22Rv1 (cell line): ENCODE measurements around the gene RNF213.

ENCODE experiments used
- H3K27ac ChIP-seq: fragments of 450-650 bp; 2 replicates; pipeline ENCODE4 v1.5.1; 2017
- ZFX ChIP-seq: fragments of 450-650 bp; IDR thresholded peaks from 2 replicates; pipeline ENCODE4 v1.6.1; 2017; ENCODE audit warnings: antibody characterized with exemption, borderline replicate concordance
- TF ChIP-seq, protein P1 (sequence below): fragments of 450-650 bp; IDR thresholded peaks from 2 replicates; pipeline ENCODE4 v1.5.1; 2017; ENCODE audit warnings: mild to moderate bottlenecking

Gene RNF213

DNA sequence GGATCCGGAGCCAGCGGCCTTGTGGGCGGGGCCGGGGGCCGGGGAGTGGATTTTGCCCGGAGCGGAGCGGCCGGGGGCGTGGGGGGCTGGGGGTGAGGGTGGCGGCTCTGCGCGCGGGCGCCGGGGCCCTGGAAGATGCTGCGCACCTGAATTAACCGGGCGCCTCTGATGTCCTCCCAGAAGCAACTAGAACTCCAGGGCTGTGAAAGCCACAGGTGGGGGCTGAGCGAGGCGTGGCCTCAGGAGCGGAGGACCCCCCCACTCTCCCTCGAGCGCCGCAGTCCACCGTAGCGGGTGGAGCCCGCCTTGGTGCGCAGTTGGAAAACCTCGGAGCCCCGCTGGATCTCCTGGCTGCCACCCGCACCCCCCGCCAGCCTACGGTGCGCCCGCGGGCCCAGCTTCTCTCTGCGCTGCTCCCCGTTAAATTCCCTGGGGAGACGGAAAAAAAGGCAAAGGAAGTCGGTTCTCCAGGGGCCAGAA, 39.9 kb upstream of the RNF213 start:
- TF ChIP-seq, protein P1, sequence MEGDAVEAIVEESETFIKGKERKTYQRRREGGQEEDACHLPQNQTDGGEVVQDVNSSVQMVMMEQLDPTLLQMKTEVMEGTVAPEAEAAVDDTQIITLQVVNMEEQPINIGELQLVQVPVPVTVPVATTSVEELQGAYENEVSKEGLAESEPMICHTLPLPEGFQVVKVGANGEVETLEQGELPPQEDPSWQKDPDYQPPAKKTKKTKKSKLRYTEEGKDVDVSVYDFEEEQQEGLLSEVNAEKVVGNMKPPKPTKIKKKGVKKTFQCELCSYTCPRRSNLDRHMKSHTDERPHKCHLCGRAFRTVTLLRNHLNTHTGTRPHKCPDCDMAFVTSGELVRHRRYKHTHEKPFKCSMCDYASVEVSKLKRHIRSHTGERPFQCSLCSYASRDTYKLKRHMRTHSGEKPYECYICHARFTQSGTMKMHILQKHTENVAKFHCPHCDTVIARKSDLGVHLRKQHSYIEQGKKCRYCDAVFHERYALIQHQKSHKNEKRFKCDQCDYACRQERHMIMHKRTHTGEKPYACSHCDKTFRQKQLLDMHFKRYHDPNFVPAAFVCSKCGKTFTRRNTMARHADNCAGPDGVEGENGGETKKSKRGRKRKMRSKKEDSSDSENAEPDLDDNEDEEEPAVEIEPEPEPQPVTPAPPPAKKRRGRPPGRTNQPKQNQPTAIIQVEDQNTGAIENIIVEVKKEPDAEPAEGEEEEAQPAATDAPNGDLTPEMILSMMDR, result no peak
- peak overlapping the region; percentile 84 for H3K27ac ChIP-seq

DNA sequence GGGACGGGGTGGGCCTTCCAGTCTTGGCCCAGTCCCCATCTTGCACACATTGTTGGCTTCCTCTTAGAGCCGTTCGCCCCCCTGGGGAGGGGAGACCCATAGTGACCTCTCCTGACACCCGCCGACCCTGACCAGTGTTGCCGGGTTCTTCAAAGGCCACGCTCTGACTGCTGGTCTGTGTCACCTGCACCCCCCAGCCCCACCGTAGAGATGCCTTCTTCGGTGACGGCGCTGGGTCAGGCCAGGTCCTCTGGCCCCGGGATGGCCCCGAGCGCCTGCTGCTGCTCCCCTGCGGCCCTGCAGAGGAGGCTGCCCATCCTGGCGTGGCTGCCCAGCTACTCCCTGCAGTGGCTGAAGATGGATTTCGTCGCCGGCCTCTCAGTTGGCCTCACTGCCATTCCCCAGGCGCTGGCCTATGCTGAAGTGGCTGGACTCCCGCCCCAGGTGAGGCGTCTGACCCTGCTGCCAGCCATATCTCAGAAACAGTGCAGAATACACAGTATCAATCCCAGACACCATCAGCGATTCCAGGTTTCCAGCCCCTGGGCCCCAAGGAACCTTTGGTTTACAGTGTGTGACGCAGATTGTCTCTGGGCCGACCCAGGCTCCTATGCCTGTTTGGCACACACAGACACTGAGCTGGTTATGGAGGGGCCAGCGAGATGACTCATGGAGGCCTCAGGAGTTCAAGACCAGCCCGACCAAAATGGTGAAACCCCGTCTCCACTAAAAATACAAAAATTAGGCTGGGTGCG, 39.1 kb upstream of the RNF213 start:
- H3K27ac ChIP-seq, result peak overlapping the region; percentile 84; the same call in 1 of the 2 replicates
- TF ChIP-seq ZFX, result no peak
- TF ChIP-seq, protein P1, result no peak

DNA sequence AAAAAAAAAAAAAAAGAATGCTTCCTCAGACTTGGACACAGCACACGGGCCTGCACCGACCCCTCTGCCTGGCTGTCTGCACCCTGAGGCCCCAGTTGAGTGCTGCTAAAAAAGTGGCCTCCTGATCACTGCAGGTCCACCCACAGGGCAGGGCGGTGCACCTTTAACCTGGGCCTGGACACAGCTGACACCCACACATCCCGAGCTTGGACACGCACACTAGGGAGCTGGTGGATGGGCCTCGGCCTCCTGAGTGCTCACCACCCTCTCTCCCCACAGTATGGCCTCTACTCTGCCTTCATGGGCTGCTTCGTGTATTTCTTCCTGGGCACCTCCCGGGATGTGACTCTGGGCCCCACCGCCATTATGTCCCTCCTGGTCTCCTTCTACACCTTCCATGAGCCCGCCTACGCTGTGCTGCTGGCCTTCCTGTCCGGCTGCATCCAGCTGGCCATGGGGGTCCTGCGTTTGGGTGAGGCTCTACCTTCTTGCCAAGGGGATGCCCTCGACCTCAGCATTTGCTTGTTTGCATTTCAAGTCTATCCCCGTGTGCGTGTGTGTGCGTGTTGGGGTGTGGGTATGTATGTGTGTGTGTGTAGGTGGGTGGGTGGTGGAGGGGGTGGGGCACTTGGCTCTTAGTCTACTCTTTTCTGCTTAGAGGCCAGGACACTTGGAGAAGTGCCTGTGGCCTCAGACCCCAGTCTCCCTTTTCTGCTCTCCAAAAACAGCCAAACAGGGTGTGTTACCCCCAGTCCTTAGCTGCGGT, 38.1 kb upstream of the RNF213 start:
- H3K27ac ChIP-seq, result no peak overlapping the region
- TF ChIP-seq, protein P1, result no peak
- no peak for TF ChIP-seq ZFX

DNA sequence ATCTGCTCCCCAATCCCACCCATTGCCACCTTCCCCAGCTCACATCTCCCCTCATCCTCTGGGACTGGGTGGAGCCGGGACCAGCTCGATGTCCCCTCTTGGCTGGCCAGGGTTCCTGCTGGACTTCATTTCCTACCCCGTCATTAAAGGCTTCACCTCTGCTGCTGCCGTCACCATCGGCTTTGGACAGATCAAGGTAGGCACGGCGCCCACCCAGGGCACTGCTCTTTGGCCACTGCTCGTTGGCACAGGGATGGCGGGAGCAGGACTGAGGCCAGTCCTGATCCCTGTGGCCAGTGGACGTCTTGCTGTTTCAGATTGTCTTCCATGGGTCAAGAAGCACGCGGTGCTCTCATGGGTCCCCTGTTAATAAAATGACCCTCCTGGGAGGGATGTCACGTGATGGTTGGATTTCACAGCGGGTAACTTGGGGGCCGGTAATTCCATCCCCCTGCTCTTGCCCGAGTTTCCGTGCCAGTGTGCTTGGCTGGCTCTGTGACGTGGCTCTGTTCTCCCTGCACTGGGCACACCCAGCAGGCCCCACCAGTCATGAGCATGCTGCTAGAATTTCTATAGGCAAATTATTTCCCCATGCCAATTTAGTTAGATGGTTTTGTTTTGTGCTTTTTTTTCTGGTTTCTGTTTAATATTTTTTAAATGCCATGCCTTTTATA, 37.4 kb upstream of the RNF213 start:
- TF ChIP-seq ZFX, result no peak
- TF ChIP-seq, protein P1, result no peak
- no peak overlapping the region for H3K27ac ChIP-seq

DNA sequence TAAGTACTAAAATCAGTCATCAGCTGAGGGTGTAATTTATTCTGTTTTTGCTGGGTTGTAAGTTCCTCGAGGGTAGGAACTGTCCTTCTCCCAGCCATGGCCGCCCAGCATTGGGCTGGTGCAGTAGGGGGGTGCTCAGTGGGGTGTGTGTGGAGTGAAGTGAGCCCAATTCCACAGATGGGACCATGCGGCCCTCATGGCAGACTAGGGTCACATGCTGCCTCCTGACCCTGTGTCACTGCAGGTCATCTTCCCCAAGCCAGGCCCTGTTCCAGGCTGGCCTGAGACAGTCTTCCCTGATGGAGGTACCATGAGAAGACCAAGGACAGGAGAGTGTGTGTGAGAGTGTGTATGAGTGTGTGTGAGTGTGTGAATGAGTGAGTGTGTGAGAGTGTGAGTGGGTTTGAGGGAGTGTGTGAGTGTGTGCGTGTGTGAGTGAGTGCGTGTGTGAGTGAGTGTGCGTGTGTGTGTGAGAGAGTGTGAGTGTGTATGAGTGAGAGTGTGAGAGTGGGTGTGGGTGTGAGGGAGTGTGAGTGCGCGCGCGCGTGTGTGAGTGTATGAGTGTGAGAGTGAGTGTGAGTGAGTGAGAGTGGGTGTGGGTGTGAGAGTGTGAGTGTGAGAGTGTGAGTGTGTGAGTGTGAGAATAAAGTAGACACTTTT, 36.7 kb upstream of the RNF213 start:
- TF ChIP-seq ZFX, result no peak
- TF ChIP-seq, protein P1, result no peak
- H3K27ac ChIP-seq, result no peak overlapping the region

DNA sequence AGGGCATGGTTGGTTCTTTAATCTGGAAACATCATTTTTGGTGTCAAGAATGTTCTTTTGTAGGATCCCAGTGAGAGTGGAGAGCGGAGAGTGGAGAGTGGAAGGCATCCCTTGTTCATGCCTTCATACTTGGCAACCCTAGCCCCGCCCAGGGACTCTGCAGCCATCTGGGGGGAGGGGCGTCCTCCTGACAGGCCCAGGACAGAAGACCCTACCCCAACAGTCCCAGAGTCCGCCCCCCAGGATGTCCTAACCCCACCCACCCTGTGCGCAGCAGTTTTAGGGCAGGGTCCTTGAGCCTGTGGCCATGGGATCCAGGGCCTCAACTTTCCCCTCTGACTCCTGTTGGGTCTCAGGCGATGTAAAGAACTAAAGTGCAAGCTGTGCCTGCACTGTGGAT, 36.0 kb upstream of the RNF213 start:
- TF ChIP-seq, protein P1, result no peak
- TF ChIP-seq ZFX, result no peak
- H3K27ac ChIP-seq, result no peak overlapping the region
